ENCODE measurements around the gene ITGAD. TPM values are rescaled to one million over a fixed set of nuclear protein-coding genes. Genes with fewer than 3 reads are reported as not detected.

Gene ITGAD
- total RNA-seq, 2 experiments from 2014 or later = 0.13 to 0.68 TPM

DNA sequence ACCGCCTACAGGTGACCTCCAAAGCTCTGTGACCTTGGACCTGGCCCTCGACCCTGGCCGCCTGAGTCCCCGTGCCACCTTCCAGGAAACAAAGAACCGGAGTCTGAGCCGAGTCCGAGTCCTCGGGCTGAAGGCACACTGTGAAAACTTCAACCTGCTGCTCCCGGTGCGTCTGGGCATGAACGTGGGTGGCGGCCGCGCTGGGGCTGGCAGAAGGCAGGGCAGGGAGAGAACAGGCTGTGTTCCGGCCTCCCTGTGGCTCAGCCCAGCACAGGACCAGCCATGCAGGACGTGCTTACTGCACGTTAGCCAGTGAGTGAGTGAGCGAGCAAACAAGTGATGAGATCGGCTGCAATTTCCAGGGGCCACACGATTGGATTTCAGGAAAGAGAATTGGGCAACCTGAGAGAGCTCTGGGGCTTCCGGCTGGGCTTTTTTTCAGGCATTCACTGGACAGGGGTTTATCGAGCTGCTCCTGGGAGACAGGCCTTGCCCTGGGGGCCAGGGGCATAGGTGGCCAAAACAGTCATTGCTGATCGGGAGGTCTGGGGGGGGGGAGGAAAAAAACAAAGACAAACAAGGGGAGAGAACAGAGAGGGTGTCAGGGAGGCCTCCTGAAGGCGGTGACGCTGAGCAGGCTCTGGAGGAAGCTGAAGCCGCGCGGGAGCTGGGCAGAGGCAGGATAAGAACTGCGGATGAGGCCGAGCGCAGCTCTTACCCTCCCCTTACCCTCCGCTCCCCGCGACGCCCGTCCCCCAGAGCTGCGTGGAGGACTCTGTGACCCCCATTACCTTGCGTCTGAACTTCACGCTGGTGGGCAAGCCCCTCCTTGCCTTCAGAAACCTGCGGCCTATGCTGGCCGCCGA lies 21.3 kb upstream of the ITGAD start:
- Mint-ChIP-seq H3K4me1 (ENCODE audit: low read depth) (peaks cover 22% of the 10 kb centered on the region), H3K36me3 (ENCODE audit: low read depth) (peaks cover 21% of the 10 kb centered on the region), H3K9me3 (ENCODE audit: insufficient read depth) (no peaks in the 10 kb centered on the region), H3K27ac (no peak overlapping the region), H3K27me3 (ENCODE audit: low read depth) (peaks cover 18% of the 10 kb centered on the region), H3K4me3 (no peak overlapping the region)
- ATAC-seq (no peak), DNase-seq (no peak)
- POLR2A ChIA-PET = no interaction called here
- CTCF ChIA-PET = interaction anchor here (1.4 to 2.8 kb wide), 2 partner anchors 11 to 71 kb away, joined by 4 to 9 read pairs; partner anchors contain the start of gene ZNF843

GRCh38 chr16:31373235-31373634 lies 19.9 kb upstream of the ITGAD start:
- Mint-ChIP-seq H3K27ac (no peak overlapping the region), H3K4me3 (no peak overlapping the region), H3K36me3 (ENCODE audit: low read depth) (peaks cover 21% of the 10 kb centered on the region), H3K9me3 (ENCODE audit: insufficient read depth) (no peaks in the 10 kb centered on the region), H3K4me1 (ENCODE audit: low read depth) (peaks cover 18% of the 10 kb centered on the region), H3K27me3 (ENCODE audit: low read depth) (peaks cover 18% of the 10 kb centered on the region)
- ChIA-PET CTCF (interaction anchor here (0.7 to 2.8 kb wide), 2 partner anchors 9 to 196 kb away, joined by 3 to 9 read pairs; no protein-coding TSS in a partner anchor), POLR2A (no interaction called here)
- ATAC-seq (no peak), DNase-seq (no peak)

GRCh38 chr16:31375231-31375630 lies 17.9 kb upstream of the ITGAD start:
- ATAC-seq (no peak), DNase-seq (no peak)
- H3K9me3 Mint-ChIP-seq (ENCODE audit: insufficient read depth) = no peaks in the 10 kb centered on the region
- peaks cover 18% of the 10 kb centered on the region for H3K4me1 Mint-ChIP-seq (ENCODE audit: low read depth)
- no peak overlapping the region for H3K27ac Mint-ChIP-seq
- peaks cover 21% of the 10 kb centered on the region for H3K36me3 Mint-ChIP-seq (ENCODE audit: low read depth)
- no peak overlapping the region for H3K4me3 Mint-ChIP-seq
- CTCF ChIA-PET = no interaction called here
- POLR2A ChIA-PET = no interaction called here
- peaks cover 17% of the 10 kb centered on the region for H3K27me3 Mint-ChIP-seq (ENCODE audit: low read depth)

DNA sequence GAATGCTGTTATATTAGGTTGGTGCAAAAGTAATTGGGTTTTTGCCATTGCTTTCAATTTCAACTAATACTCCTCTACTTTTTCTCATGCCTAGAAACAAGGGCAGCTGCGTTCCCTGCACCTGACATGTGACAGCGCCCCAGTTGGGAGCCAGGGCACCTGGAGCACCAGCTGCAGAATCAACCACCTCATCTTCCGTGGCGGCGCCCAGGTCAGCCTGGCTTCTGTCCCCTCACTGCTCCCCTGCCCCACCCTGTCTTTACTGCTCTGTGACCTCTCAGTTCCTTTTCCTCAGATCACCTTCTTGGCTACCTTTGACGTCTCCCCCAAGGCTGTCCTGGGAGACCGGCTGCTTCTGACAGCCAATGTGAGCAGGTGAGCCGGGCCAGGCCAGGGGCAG lies 16.4 kb upstream of the ITGAD start:
- Mint-ChIP-seq H3K36me3 (ENCODE audit: low read depth) (peaks cover 26% of the 10 kb centered on the region), H3K9me3 (ENCODE audit: insufficient read depth) (no peaks in the 10 kb centered on the region), H3K27ac (no peak overlapping the region), H3K4me3 (no peak overlapping the region), H3K4me1 (ENCODE audit: low read depth) (peaks cover 20% of the 10 kb centered on the region), H3K27me3 (ENCODE audit: low read depth) (peaks cover 13% of the 10 kb centered on the region)
- ChIA-PET CTCF (interaction anchor here (1.1 kb wide), 1 partner anchor 67 kb away, joined by 3 read pairs; no protein-coding TSS in a partner anchor), POLR2A (no interaction called here)
- DNase-seq = no peak
- ATAC-seq = no peak

- H3K4me1 Mint-ChIP-seq (ENCODE audit: low read depth) = peaks cover 23% of the 10 kb centered on the region
- ATAC-seq (no peak), DNase-seq (no peak)
- H3K27me3 Mint-ChIP-seq (ENCODE audit: low read depth) = peaks cover 13% of the 10 kb centered on the region
- H3K9me3 Mint-ChIP-seq (ENCODE audit: insufficient read depth) = no peaks in the 10 kb centered on the region
- no peak overlapping the region for H3K27ac Mint-ChIP-seq
- POLR2A ChIA-PET = interaction anchor here (0.6 kb wide), 1 partner anchor 23 kb away, joined by 7 read pairs; no protein-coding TSS in a partner anchor
- CTCF ChIA-PET = interaction anchor here (1.1 kb wide), 1 partner anchor 67 kb away, joined by 3 read pairs; no protein-coding TSS in a partner anchor
- H3K4me3 Mint-ChIP-seq = no peak overlapping the region
- H3K36me3 Mint-ChIP-seq (ENCODE audit: low read depth) = peaks cover 29% of the 10 kb centered on the region
These were observed 15.8 kb upstream of the ITGAD start for GRCh38 chr16:31377210-31377903.

- ChIA-PET CTCF (interaction anchor here (1.0 kb wide), 1 partner anchor 79 kb away, joined by 3 read pairs; no protein-coding TSS in a partner anchor), POLR2A (interaction anchor here (0.7 kb wide), 1 partner anchor 22 kb away, joined by 3 read pairs; no protein-coding TSS in a partner anchor)
- H3K4me3 Mint-ChIP-seq = no peak overlapping the region
- ATAC-seq (no peak), DNase-seq (no peak)
- H3K4me1 Mint-ChIP-seq (ENCODE audit: low read depth) = peaks cover 33% of the 10 kb centered on the region
- H3K27me3 Mint-ChIP-seq (ENCODE audit: low read depth) = peaks cover 4% of the 10 kb centered on the region
- H3K36me3 Mint-ChIP-seq (ENCODE audit: low read depth) = peaks cover 23% of the 10 kb centered on the region
- H3K9me3 Mint-ChIP-seq (ENCODE audit: insufficient read depth) = no peaks in the 10 kb centered on the region
- H3K27ac Mint-ChIP-seq = no peak overlapping the region
These were observed 12.9 kb upstream of the ITGAD start for GRCh38 chr16:31380201-31380600.

- ChIA-PET CTCF (interaction anchor here (0.6 to 3.6 kb wide), 41 partner anchors 8 to 486 kb away, joined by 3 to 35 read pairs (median 5); partner anchors contain the start of genes ARMC5, COX6A2, ITGAD and ITGAX), POLR2A (interaction anchor here (0.5 kb wide), 1 partner anchor 97 kb away, joined by 3 read pairs; no protein-coding TSS in a partner anchor)
- Mint-ChIP-seq H3K9me3 (ENCODE audit: insufficient read depth) (no peaks in the 10 kb centered on the region), H3K4me3 (no peak overlapping the region), H3K4me1 (ENCODE audit: low read depth) (peaks cover 38% of the 10 kb centered on the region), H3K27ac (no peak overlapping the region), H3K27me3 (ENCODE audit: low read depth) (peaks cover 8% of the 10 kb centered on the region), H3K36me3 (ENCODE audit: low read depth) (peaks cover 11% of the 10 kb centered on the region)
- ATAC-seq = peak; percentile 87
- peak; percentile 80 for DNase-seq
These were observed 10.5 kb upstream of the ITGAD start for GRCh38 chr16:31382485-31383161.

GRCh38 chr16:31385680-31386079 lies 7.5 kb upstream of the ITGAD start:
- peaks cover 20% of the 10 kb centered on the region for H3K27me3 Mint-ChIP-seq (ENCODE audit: low read depth)
- ATAC-seq = no peak
- POLR2A ChIA-PET = no interaction called here
- DNase-seq = no peak
- peaks cover 37% of the 10 kb centered on the region for H3K4me1 Mint-ChIP-seq (ENCODE audit: low read depth)
- H3K4me3 Mint-ChIP-seq = no peak overlapping the region
- no peak overlapping the region for H3K27ac Mint-ChIP-seq
- H3K36me3 Mint-ChIP-seq (ENCODE audit: low read depth) = peaks cover 9% of the 10 kb centered on the region
- CTCF ChIA-PET = interaction anchor here (0.7 to 2.2 kb wide), 9 partner anchors 10 to 483 kb away, joined by 3 to 7 read pairs (median 4); partner anchors contain the start of gene ZNF843
- H3K9me3 Mint-ChIP-seq (ENCODE audit: insufficient read depth) = no peaks in the 10 kb centered on the region

- H3K4me1 Mint-ChIP-seq (ENCODE audit: low read depth) = peaks cover 37% of the 10 kb centered on the region
- ATAC-seq (peak; percentile 27), DNase-seq (no peak)
- CTCF ChIA-PET = interaction anchor here (0.7 to 2.2 kb wide), 7 partner anchors 9 to 482 kb away, joined by 3 to 7 read pairs (median 4); partner anchors contain the start of gene ZNF843
- no peak overlapping the region for H3K4me3 Mint-ChIP-seq
- POLR2A ChIA-PET = interaction anchor here (0.7 to 1.6 kb wide), 3 partner anchors 19 to 207 kb away, joined by 3 read pairs; partner anchors contain the start of gene FUS
- peaks cover 7% of the 10 kb centered on the region for H3K36me3 Mint-ChIP-seq (ENCODE audit: low read depth)
- H3K27me3 Mint-ChIP-seq (ENCODE audit: low read depth) = peaks cover 22% of the 10 kb centered on the region
- H3K9me3 Mint-ChIP-seq (ENCODE audit: insufficient read depth) = no peaks in the 10 kb centered on the region
- no peak overlapping the region for H3K27ac Mint-ChIP-seq
These were observed 6.8 kb upstream of the ITGAD start for GRCh38 chr16:31386157-31386984.

DNA sequence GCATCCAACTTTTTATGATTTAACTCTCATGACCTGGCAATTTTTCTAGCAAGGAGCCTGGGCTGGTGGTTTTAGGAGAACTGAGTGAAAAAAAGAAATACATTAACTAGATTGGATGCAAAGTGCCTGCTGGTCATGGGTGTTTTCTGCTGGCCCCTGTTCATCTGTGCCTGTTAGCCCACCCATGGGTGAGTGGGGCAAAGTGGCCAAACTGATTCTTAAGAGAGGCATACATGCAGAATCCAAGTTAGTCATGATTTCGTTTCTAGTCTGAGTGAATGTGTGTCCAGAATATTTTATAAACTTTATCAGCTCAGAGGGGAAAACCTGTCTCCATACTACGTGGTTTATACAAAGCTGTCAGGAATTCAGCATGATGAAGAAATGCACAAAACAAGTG lies 4.6 kb upstream of the ITGAD start:
- POLR2A ChIA-PET = no interaction called here

More for the DNA sequence above, 4.6 kb upstream of the ITGAD start:
- Mint-ChIP-seq H3K9me3 (ENCODE audit: insufficient read depth) (no peaks in the 10 kb centered on the region), H3K4me1 (ENCODE audit: low read depth) (peaks cover 33% of the 10 kb centered on the region), H3K27me3 (ENCODE audit: low read depth) (peaks cover 22% of the 10 kb centered on the region), H3K27ac (no peak overlapping the region), H3K4me3 (no peak overlapping the region), H3K36me3 (ENCODE audit: low read depth) (no peaks in the 10 kb centered on the region)
- DNase-seq (no peak), ATAC-seq (no peak)
- CTCF ChIA-PET = no interaction called here

Data from activated CD8-positive, alpha-beta T cell treated with anti-CD3 and anti-CD28 coated beads, Interleukin-2, amount 10 ng/mL, durations not matched to agents 7 days and 5 days (primary cell).